BE2C (cell line): ENCODE results near the gene MYMX.

Experiments
- DNase-seq: peaks from one replicate; pipeline ENCODE4 v3.0.0-alpha.2; 2020
- H3K27me3 ChIP-seq: fragments of 250-450 bp; sonication (Bioruptor Pico); 2 replicates; pipeline ENCODE4 v1.5.1; 2020; ENCODE audit warnings: mild to moderate bottlenecking
- H3K36me3 ChIP-seq: fragments of 250-450 bp; sonication (Bioruptor Pico); 2 replicates; pipeline ENCODE4 v1.5.1; 2020; ENCODE audit warnings: mild to moderate bottlenecking
- H3K4me1 ChIP-seq: fragments of 250-450 bp; sonication (Bioruptor Pico); 2 replicates; pipeline ENCODE4 v1.5.1; 2020
- H3K4me3 ChIP-seq: 2 replicates; pipeline ENCODE4 v1.5.1; 2011; ENCODE audit warnings: low read depth, low read length
- H3K9me3 ChIP-seq: fragments of 250-450 bp; sonication (Bioruptor Pico); 2 replicates; pipeline ENCODE4 v1.5.1; 2020
- CTCF ChIP-seq: IDR thresholded peaks from 2 replicates; pipeline ENCODE4 v1.5.1; 2012; ENCODE audit warnings: mild to moderate bottlenecking, low read depth, low read length

Gene MYMX

GRCh38 chr6:44211284-44211683 lies 5.4 kb upstream of the MYMX start:
- Histone ChIP-seq H3K4me1 (no peaks in the 10 kb centered on the region), H3K4me3 (no peak overlapping the region), H3K9me3 (no peaks in the 10 kb centered on the region), H3K27me3 (no peaks in the 10 kb centered on the region), H3K36me3 (no peaks in the 10 kb centered on the region)
- DNase-seq = no peak
- no peak for TF ChIP-seq CTCF

DNA sequence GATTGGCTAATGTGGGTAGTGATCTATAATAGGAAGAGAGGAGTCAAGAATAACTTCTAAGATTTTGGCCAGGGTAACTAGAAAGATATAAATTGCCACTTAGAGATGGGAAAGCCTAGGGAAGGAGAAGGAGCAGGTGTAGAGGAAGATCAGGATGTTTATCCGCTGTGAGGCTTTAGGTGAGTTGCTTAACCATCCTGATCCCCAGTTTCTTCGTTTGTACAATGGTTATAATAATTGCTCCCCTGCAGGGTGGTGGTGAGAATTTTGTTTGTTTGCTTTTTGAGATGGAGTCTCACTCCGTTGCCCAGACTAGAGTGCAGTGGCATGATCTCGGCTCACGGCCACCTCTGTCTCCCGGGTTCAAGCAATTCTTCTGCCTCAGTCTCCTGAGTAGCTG lies 2.4 kb upstream of the MYMX start:
- Histone ChIP-seq H3K27me3 (no peaks in the 10 kb centered on the region), H3K36me3 (no peaks in the 10 kb centered on the region), H3K4me3 (no peak overlapping the region), H3K9me3 (no peaks in the 10 kb centered on the region), H3K4me1 (peaks cover 15% of the 10 kb centered on the region; the same call in 1 of the 2 replicates)
- no peak for DNase-seq
- TF ChIP-seq CTCF = no peak

DNA sequence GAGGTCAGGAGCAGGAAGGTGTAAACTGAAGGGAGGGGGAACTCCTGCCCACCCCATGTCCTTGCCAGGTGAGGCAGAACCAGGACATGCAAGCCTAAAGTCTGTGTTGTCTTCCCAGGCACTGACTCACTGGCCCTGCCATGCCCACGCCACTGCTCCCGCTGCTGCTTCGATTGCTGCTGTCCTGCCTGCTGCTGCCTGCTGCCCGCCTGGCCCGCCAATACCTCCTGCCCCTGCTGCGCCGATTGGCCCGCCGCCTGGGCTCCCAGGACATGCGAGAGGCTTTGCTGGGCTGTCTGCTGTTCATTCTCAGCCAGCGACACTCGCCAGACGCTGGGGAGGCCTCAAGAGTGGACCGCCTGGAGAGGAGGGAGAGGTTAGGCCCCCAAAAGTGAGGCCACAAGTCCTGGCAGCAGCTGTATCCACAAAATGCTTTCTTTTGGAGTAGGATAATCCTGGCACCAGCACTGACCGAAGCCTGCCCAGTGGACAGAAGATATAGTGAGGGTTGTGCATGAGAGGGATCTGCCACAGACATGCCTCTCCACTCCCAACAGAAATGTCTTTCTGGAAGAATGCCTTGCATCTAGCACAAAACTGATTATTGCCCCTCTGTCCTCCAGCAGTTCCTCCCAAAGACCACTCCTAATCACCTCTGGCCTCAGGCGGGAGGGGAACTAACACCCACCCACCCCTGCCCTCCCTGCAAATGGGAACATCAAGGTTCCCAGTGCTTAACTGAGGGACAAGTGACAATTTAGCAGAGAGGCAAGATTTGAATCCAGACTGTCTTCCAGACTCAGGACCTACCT lies 812 bp downstream of the MYMX start:
- Histone ChIP-seq H3K27me3 (no peaks in the 10 kb centered on the region), H3K36me3 (no peaks in the 10 kb centered on the region), H3K9me3 (no peaks in the 10 kb centered on the region), H3K4me3 (no peak overlapping the region), H3K4me1 (peaks cover 24% of the 10 kb centered on the region)
- peak; percentile 34 for DNase-seq
- no peak for TF ChIP-seq CTCF

GRCh38 chr6:44219053-44219814 lies 2.5 kb downstream of the MYMX start:
- no peak for TF ChIP-seq CTCF
- H3K4me1 ChIP-seq = peaks cover 29% of the 10 kb centered on the region
- peak overlapping the region; percentile 56 for H3K4me3 ChIP-seq
- DNase-seq = peak; percentile 91
- H3K27me3 ChIP-seq = no peaks in the 10 kb centered on the region
- no peaks in the 10 kb centered on the region for H3K36me3 ChIP-seq
- H3K9me3 ChIP-seq = no peaks in the 10 kb centered on the region

GRCh38 chr6:44219815-44220784 lies 3.4 kb downstream of the MYMX start:
- DNase-seq = no peak
- peaks cover 29% of the 10 kb centered on the region for H3K4me1 ChIP-seq
- no peaks in the 10 kb centered on the region for H3K9me3 ChIP-seq
- H3K27me3 ChIP-seq = no peaks in the 10 kb centered on the region
- H3K4me3 ChIP-seq = peak overlapping the region; percentile 56
- no peaks in the 10 kb centered on the region for H3K36me3 ChIP-seq
- TF ChIP-seq CTCF = no peak
